Activated CD4-positive, alpha-beta T cell treated with anti-CD3 and anti-CD28 coated beads, Interleukin-2, amount 10 ng/mL, durations not matched to agents 7 days and 5 days (primary cell): Measurements from ENCODE around the gene KITLG. TPM values are rescaled to one million over a fixed set of nuclear protein-coding genes. Genes with fewer than 3 reads are reported as not detected.
"Not testable (repeated sequence)": the region's sequence is repeated elsewhere in the genome, so short reads cannot be mapped to it uniquely, and the experiment has no call there.

ENCODE experiments used
- CTCF ChIA-PET: fragments of 350-600 bp; sonication (Branson Sonifier 250); formaldehyde crosslinking; loops from one replicate; lab custom pipeline; 2021; ENCODE audit warnings: antibody characterized with exemption; lab: Charles Lee
- POLR2A ChIA-PET: fragments of 350-600 bp; sonication (Branson Sonifier 250); formaldehyde crosslinking; loops from one replicate; lab custom pipeline; 2021; ENCODE audit warnings: antibody characterized with exemption; lab: Charles Lee
- DNase-seq: peaks from one replicate; pipeline ENCODE4 v3.0.0-alpha.2; 2020
- H3K27ac Mint-ChIP-seq: one replicate; pipeline ENCODE4 v1.8.0; 2021; ENCODE audit warnings: mild to moderate bottlenecking, moderate library complexity, mixed read lengths
- H3K27me3 Mint-ChIP-seq: one replicate; pipeline ENCODE4 v1.8.0; 2021; ENCODE audit warnings: mixed read lengths
- H3K36me3 Mint-ChIP-seq: one replicate; pipeline ENCODE4 v1.8.0; 2021; ENCODE audit warnings: low read depth, mixed read lengths
- H3K4me1 Mint-ChIP-seq: one replicate; pipeline ENCODE4 v1.8.0; 2021; ENCODE audit warnings: mixed read lengths
- H3K4me3 Mint-ChIP-seq: one replicate; pipeline ENCODE4 v1.8.0; 2021; ENCODE audit warnings: mild to moderate bottlenecking, moderate library complexity, mixed read lengths
- H3K9me3 Mint-ChIP-seq: one replicate; pipeline ENCODE4 v1.8.0; 2021; ENCODE audit warnings: mixed read lengths
- total RNA-seq, 2 experiments: library from RNA; stranded (reverse); gene quantifications; one replicate each; pipeline ENCODE4 v1.2.3, GENCODE V29; 2021

The KITLG gene
- total RNA-seq, 2 experiments from 2014 or later = 0.12 TPM; not detected in 1

GRCh38 chr12:88549929-88550328 is 30.3 kb downstream of the KITLG start:
- no peak for DNase-seq
- no peaks in the 10 kb centered on the region for H3K36me3 Mint-ChIP-seq

DNA sequence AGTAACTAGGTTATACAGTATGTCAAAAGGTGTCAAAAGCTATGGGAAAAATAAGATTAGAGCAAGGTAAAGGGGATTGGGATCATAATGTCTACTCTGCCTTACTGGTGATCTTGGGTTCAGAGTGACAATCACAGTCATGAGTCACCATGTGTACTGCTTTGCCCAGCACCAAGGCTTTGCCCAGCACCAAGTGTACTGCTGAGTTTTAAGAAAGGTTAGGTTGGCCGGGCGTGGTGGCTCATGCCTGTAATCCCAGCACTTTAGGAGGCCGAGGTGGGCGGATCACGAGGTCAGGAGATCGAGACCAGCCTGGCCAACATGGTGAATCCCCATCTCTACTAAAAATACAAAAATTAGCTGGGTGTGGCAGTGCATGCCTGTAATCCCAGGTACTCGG is 32.3 kb downstream of the KITLG start:
- POLR2A ChIA-PET, CTCF ChIA-PET, H3K4me3 Mint-ChIP-seq, H3K4me1 Mint-ChIP-seq, DNase-seq, H3K27ac Mint-ChIP-seq, H3K36me3 Mint-ChIP-seq, H3K27me3 Mint-ChIP-seq, H3K9me3 Mint-ChIP-seq: not testable (repeated sequence)

More at GRCh38 chr12:88549929-88550328, 30.3 kb downstream of the KITLG start:
- H3K27me3 Mint-ChIP-seq = peaks cover 1% of the 10 kb centered on the region
- ChIA-PET POLR2A (no interaction called here), CTCF (no interaction called here)
- H3K4me3 Mint-ChIP-seq = no peak overlapping the region
- H3K9me3 Mint-ChIP-seq = no peaks in the 10 kb centered on the region
- no peak overlapping the region for H3K27ac Mint-ChIP-seq
- no peaks in the 10 kb centered on the region for H3K4me1 Mint-ChIP-seq

GRCh38 chr12:88546853-88547252 is 33.4 kb downstream of the KITLG start:
- Mint-ChIP-seq H3K4me1 (no peaks in the 10 kb centered on the region), H3K9me3 (no peaks in the 10 kb centered on the region), H3K27ac (no peak overlapping the region), H3K4me3 (no peak overlapping the region), H3K36me3 (no peaks in the 10 kb centered on the region), H3K27me3 (peaks cover 1% of the 10 kb centered on the region)
- ChIA-PET POLR2A (no interaction called here), CTCF (no interaction called here)
- DNase-seq = no peak

DNA sequence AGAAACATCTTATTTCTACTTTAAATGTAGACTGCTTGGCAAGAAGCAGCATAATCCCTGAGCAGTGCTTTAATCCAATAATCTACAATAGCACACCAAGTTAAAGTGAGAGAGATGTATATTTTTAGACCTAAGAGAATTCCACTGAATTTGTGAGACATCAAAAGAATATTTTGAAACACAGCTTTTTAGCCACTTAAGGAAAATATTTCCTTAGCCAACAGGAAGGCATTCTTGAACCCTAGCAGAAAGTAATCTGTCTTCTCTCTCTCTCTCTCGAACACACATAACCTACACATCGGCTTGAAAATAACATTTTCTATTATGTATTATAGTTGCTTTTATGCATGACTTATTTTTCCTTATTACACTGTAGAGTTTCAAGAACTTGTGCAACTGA is 34.0 kb downstream of the KITLG start:
- Mint-ChIP-seq H3K27ac (no peak overlapping the region), H3K4me1 (no peaks in the 10 kb centered on the region), H3K27me3 (no peaks in the 10 kb centered on the region), H3K9me3 (no peaks in the 10 kb centered on the region), H3K4me3 (no peak overlapping the region), H3K36me3 (no peaks in the 10 kb centered on the region)
- DNase-seq = no peak
- POLR2A ChIA-PET = no interaction called here
- CTCF ChIA-PET = no interaction called here

DNA sequence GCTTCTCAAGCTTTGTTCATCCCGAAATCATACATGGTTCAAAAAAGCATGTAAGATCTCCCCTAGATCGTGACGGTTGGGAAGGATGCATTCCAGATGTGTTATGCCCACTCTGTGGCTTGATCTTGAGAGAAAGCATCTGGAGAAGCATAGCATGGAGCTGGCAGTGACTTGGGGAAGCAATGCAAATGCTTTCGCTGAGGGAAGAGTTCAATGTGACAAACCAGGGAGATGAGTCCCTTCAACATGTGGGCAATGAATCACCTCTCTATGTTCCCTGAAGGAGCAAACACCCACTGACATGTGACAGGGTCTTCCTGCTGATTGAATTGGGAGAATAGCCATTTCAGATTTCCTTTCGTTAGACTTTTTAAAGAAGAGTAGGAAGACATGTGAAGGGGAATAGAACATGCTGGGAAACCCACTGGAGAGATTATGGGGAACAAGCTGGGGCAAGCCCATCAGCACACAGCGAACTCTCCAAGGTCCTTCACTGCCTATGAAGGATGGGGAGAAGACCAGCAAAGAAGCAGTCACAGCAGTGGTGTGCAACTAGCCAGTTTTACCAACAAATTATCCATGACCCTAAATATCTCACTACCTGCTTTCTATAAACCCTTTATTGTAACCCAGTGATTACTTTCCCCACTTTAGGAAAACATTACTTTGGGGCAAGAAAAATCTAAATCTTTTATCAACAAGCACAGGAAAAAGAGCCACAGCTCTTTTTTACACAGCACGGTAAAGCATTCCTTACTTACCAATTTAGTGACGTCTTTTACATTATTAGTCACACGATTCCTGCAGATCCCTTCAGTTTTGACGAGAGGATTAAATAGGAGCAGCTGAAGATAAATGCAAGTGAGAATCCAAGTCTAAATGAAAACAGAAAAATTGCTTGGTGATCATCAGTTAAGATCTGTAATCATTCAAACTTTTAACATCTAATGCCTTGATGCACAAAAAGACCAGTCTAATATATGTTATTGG is 35.0 kb downstream of the KITLG start:
- no peaks in the 10 kb centered on the region for H3K27me3 Mint-ChIP-seq
- H3K4me1 Mint-ChIP-seq = no peaks in the 10 kb centered on the region
- H3K4me3 Mint-ChIP-seq = no peak overlapping the region
- H3K36me3 Mint-ChIP-seq = no peaks in the 10 kb centered on the region
- no peaks in the 10 kb centered on the region for H3K9me3 Mint-ChIP-seq
- POLR2A ChIA-PET = no interaction called here
- CTCF ChIA-PET = no interaction called here
- DNase-seq = no peak
- no peak overlapping the region for H3K27ac Mint-ChIP-seq

DNA sequence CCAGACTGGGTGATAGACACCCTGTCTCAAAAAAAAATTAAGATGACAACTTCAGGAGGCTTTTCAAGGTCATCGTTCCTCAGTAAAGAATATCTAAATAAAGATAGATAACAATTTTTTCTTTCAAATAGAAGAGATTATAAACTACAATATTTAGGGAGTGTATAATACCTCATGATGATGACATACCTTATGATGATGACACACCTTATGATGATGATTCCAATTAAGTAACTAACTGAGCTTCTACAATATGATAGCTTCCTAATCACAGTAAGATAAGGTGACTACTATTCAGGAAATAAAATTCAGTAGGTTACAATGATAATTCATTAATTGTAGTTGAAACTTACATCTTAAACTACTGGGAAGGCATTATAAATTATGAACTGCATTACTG is 40.4 kb downstream of the KITLG start:
- ChIA-PET POLR2A (no interaction called here), CTCF (no interaction called here)
- Mint-ChIP-seq H3K36me3 (no peaks in the 10 kb centered on the region), H3K27me3 (no peaks in the 10 kb centered on the region), H3K4me3 (no peak overlapping the region), H3K9me3 (no peaks in the 10 kb centered on the region), H3K4me1 (no peaks in the 10 kb centered on the region), H3K27ac (no peak overlapping the region)
- no peak for DNase-seq

DNA sequence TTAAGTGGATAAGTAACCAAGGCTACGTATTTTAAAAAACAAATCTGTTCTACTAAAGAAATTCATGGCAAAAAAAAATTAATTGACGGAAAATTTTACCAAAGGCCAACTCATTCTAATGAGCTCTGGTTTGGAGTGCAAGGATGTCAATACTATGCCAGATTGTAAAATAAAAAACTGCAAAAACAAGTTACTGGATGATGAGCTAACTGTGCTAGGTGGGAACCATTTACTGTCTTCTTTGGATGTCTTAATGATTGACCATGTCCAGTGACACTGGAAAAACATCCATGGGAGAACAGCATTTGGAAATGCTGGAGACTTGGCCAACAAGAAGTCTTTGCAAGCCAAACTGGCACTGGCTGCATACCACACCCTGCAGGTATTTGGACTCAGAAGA is 41.6 kb downstream of the KITLG start:
- no peaks in the 10 kb centered on the region for H3K27me3 Mint-ChIP-seq
- CTCF ChIA-PET = interaction anchor here (0.5 kb wide), 1 partner anchor 1398 kb away, joined by 4 read pairs; no protein-coding TSS in a partner anchor
- no peak overlapping the region for H3K4me3 Mint-ChIP-seq
- no peaks in the 10 kb centered on the region for H3K4me1 Mint-ChIP-seq
- POLR2A ChIA-PET = no interaction called here
- H3K36me3 Mint-ChIP-seq = no peaks in the 10 kb centered on the region
- no peaks in the 10 kb centered on the region for H3K9me3 Mint-ChIP-seq
- no peak overlapping the region for H3K27ac Mint-ChIP-seq
- DNase-seq = no peak

GRCh38 chr12:88538250-88538649 is 42.0 kb downstream of the KITLG start:
- no peaks in the 10 kb centered on the region for H3K36me3 Mint-ChIP-seq
- H3K4me1 Mint-ChIP-seq = no peaks in the 10 kb centered on the region
- no peaks in the 10 kb centered on the region for H3K9me3 Mint-ChIP-seq
- ChIA-PET POLR2A (no interaction called here), CTCF (interaction anchor here (0.5 kb wide), 1 partner anchor 1398 kb away, joined by 4 read pairs; no protein-coding TSS in a partner anchor)
- no peak overlapping the region for H3K4me3 Mint-ChIP-seq
- DNase-seq = no peak
- no peaks in the 10 kb centered on the region for H3K27me3 Mint-ChIP-seq
- no peak overlapping the region for H3K27ac Mint-ChIP-seq

GRCh38 chr12:88530868-88531267 is 49.4 kb downstream of the KITLG start:
- CTCF ChIA-PET = no interaction called here
- no peaks in the 10 kb centered on the region for H3K36me3 Mint-ChIP-seq

GRCh38 chr12:88529531-88530488 is 50.5 kb downstream of the KITLG start:
- ChIA-PET POLR2A (no interaction called here), CTCF (no interaction called here)
- H3K27ac Mint-ChIP-seq = no peak overlapping the region

More at GRCh38 chr12:88530868-88531267, 49.4 kb downstream of the KITLG start:
- Mint-ChIP-seq H3K4me3 (no peak overlapping the region), H3K27ac (no peak overlapping the region), H3K27me3 (no peaks in the 10 kb centered on the region), H3K9me3 (no peaks in the 10 kb centered on the region), H3K4me1 (no peaks in the 10 kb centered on the region)
- POLR2A ChIA-PET = no interaction called here
- DNase-seq = no peak

GRCh38 chr12:88522961-88523360 is 57.3 kb downstream of the KITLG start:
- ChIA-PET POLR2A (no interaction called here), CTCF (no interaction called here)
- no peak overlapping the region for H3K27ac Mint-ChIP-seq
- H3K4me3 Mint-ChIP-seq = no peak overlapping the region
- no peaks in the 10 kb centered on the region for H3K36me3 Mint-ChIP-seq
- no peaks in the 10 kb centered on the region for H3K4me1 Mint-ChIP-seq
- H3K9me3 Mint-ChIP-seq = no peaks in the 10 kb centered on the region
- no peak for DNase-seq
- H3K27me3 Mint-ChIP-seq = no peaks in the 10 kb centered on the region

More at GRCh38 chr12:88529531-88530488, 50.5 kb downstream of the KITLG start:
- no peaks in the 10 kb centered on the region for H3K27me3 Mint-ChIP-seq
- no peaks in the 10 kb centered on the region for H3K36me3 Mint-ChIP-seq
- H3K4me1 Mint-ChIP-seq = no peaks in the 10 kb centered on the region
- no peak for DNase-seq
- no peak overlapping the region for H3K4me3 Mint-ChIP-seq
- no peaks in the 10 kb centered on the region for H3K9me3 Mint-ChIP-seq

DNA sequence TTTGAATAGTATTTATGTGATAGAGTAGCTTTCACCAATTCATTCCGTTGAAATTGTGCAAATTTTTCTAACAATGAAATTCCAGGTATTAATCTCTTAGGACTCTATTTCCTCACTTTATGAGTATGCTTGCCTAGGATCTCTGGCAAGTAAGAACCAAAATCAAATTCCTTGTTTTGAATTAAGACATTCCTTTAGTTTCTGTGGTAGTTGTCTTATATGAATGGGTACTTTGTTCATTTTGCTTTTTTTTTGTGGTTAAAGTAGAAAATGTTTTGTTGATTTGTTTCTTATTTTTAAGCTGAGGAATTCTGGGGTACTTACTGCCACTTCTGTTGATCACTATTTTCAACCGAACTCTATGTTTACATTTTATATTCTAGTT is 59.8 kb downstream of the KITLG start:
- Mint-ChIP-seq H3K9me3 (no peaks in the 10 kb centered on the region), H3K27me3 (no peaks in the 10 kb centered on the region), H3K36me3 (no peaks in the 10 kb centered on the region), H3K4me3 (no peak overlapping the region), H3K27ac (no peak overlapping the region), H3K4me1 (no peaks in the 10 kb centered on the region)
- DNase-seq = no peak
- ChIA-PET CTCF (no interaction called here), POLR2A (no interaction called here)
